ENCODE data around the gene PHYHD1. TPM values are rescaled to one million over a fixed set of nuclear protein-coding genes. Genes with fewer than 3 reads are reported as not detected.
A peak's percentile ranks its signal among the peaks of the same experiment; 100 is the strongest.

The PHYHD1 gene
- polyA plus RNA-seq, 1 experiment, result 9.3 TPM

DNA sequence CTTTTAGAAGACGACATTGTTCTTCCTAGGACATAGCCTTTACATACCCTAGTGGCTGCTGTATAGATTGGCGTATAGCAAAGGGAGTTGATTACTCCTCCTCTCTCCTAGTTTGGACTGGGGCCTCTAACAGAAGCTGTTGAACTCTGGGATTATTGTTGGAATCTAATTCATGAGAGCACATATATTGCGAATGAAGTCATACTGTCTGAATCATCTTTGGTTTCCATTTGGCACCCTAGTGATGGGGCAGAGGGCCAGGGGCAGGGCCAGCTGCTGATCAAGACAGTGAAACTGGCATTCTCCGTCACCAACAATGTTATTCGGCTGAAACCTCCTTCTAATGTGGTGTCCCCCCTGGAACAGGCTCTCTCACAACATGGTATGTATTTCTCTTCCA is 67.0 kb downstream of the PHYHD1 start:
- POLR2A ChIA-PET, result interaction anchor here (0.5 to 1.1 kb wide), 3 partner anchors 15 to 341 kb away, joined by 3 to 8 read pairs (median 4); no protein-coding TSS in a partner anchor

More for the DNA sequence above, 67.0 kb downstream of the PHYHD1 start:
- no peaks in the 10 kb centered on the region for H3K9me3 ChIP-seq (ENCODE audit: control insufficient read depth, insufficient read depth, low read length)
- H3K4me3 ChIP-seq (ENCODE audit: low read depth, low read length), result no peak overlapping the region
- H3K27me3 ChIP-seq (ENCODE audit: control insufficient read depth, insufficient read depth, low read length), result no peaks in the 10 kb centered on the region
- CTCF ChIA-PET, result interaction anchor here (0.7 to 1.5 kb wide), 5 partner anchors 19 to 266 kb away, joined by 4 to 10 read pairs (median 6); partner anchors contain the start of genes ENDOG and SH3GLB2
- TF ChIP-seq, protein P1, sequence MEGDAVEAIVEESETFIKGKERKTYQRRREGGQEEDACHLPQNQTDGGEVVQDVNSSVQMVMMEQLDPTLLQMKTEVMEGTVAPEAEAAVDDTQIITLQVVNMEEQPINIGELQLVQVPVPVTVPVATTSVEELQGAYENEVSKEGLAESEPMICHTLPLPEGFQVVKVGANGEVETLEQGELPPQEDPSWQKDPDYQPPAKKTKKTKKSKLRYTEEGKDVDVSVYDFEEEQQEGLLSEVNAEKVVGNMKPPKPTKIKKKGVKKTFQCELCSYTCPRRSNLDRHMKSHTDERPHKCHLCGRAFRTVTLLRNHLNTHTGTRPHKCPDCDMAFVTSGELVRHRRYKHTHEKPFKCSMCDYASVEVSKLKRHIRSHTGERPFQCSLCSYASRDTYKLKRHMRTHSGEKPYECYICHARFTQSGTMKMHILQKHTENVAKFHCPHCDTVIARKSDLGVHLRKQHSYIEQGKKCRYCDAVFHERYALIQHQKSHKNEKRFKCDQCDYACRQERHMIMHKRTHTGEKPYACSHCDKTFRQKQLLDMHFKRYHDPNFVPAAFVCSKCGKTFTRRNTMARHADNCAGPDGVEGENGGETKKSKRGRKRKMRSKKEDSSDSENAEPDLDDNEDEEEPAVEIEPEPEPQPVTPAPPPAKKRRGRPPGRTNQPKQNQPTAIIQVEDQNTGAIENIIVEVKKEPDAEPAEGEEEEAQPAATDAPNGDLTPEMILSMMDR (IDR thresholded peaks at IDR 0.05; ENCODE audit: low read depth, low read length), result peak; percentile 23; the same call in 1 of the 2 replicates
- peak; percentile 41 for DNase-seq (ENCODE audit: low read depth, low spot score)
- H3K27ac ChIP-seq (ENCODE audit: low read depth, low read length), result no peak overlapping the region

Other genes starting within 250 kb of the PHYHD1 start
- 193 and 259 TPM in 2 replicates for gene SET, start 231.8 kb upstream of the PHYHD1 start, polyA plus RNA-seq (2011; rRNA removed)
- gene PKN3, start 218.5 kb upstream of the PHYHD1 start, polyA plus RNA-seq (2011; rRNA removed), result 1.7 and 2.2 TPM in 2 replicates
- gene ZDHHC12, start 196.9 kb upstream of the PHYHD1 start, polyA plus RNA-seq (2011; rRNA removed), result 23.2 and 33.7 TPM in 2 replicates
- gene ZER1, start 149.1 kb upstream of the PHYHD1 start, polyA plus RNA-seq (2011; rRNA removed), result 28.0 and 38.4 TPM in 2 replicates
- 25.7 and 27.4 TPM in 2 replicates for gene TBC1D13, start 133.7 kb upstream of the PHYHD1 start, polyA plus RNA-seq (2011; rRNA removed)
- 6.3 and 7.8 TPM in 2 replicates for gene ENDOG, start 102.5 kb upstream of the PHYHD1 start, polyA plus RNA-seq (2011; rRNA removed)
- 19.1 and 24.7 TPM in 2 replicates for gene SPOUT1, start 91.2 kb upstream of the PHYHD1 start, polyA plus RNA-seq (2011; rRNA removed)
- 5.2 and 7.0 TPM in 2 replicates for gene KYAT1, start 39.0 kb upstream of the PHYHD1 start, polyA plus RNA-seq (2011; rRNA removed)
- gene LRRC8A, start 38.8 kb upstream of the PHYHD1 start, polyA plus RNA-seq (2011; rRNA removed), result 25.3 and 31.7 TPM in 2 replicates
- gene DOLK, start 26.6 kb downstream of the PHYHD1 start, polyA plus RNA-seq (2011; rRNA removed), result 31.4 and 31.8 TPM in 2 replicates
- gene NUP188, start 26.7 kb downstream of the PHYHD1 start, polyA plus RNA-seq (2011; rRNA removed), result 46.3 and 52.1 TPM in 2 replicates
- gene SH3GLB2, start 107.3 kb downstream of the PHYHD1 start, polyA plus RNA-seq (2011; rRNA removed), result 29.3 and 39.1 TPM in 2 replicates
- gene MIGA2, start 115.6 kb downstream of the PHYHD1 start, polyA plus RNA-seq (2011; rRNA removed), result 10.6 and 13.1 TPM in 2 replicates
- gene DOLPP1, start 160.1 kb downstream of the PHYHD1 start, polyA plus RNA-seq (2011; rRNA removed), result 11.9 and 13.2 TPM in 2 replicates
- 24.3 and 29.3 TPM in 2 replicates for gene CRAT, start 189.8 kb downstream of the PHYHD1 start, polyA plus RNA-seq (2011; rRNA removed)
- 140 and 159 TPM in 2 replicates for gene PTPA, start 190.4 kb downstream of the PHYHD1 start, polyA plus RNA-seq (2011; rRNA removed)